ENCODE measurements around the gene CLECL1. TPM values are rescaled to one million over a fixed set of nuclear protein-coding genes. Genes with fewer than 3 reads are reported as not detected.
"Not testable (repeated sequence)": the region's sequence is repeated elsewhere in the genome, so short reads cannot be mapped to it uniquely, and the experiment has no call there.

The CLECL1 gene
- total RNA-seq, 3 donors from 2014 or later = 9.8 to 14.8 (median 12.1) TPM

GRCh38 chr12:9700606-9700956, 32.3 kb downstream of the CLECL1 start:
- no peak for ATAC-seq
- H3K36me3 Mint-ChIP-seq (ENCODE audit: insufficient read depth) = peaks cover 27% of the 10 kb centered on the region
- H3K4me3 Mint-ChIP-seq = no peak overlapping the region
- H3K9me3 Mint-ChIP-seq = peaks cover 48% of the 10 kb centered on the region
- peaks cover 66% of the 10 kb centered on the region for H3K4me1 Mint-ChIP-seq (ENCODE audit: low read depth)
- no peaks in the 10 kb centered on the region for H3K27me3 Mint-ChIP-seq (ENCODE audit: low read depth)
- DNase-seq = no peak

- Mint-ChIP-seq H3K4me3 (no peak overlapping the region), H3K4me1 (ENCODE audit: low read depth) (peaks cover 63% of the 10 kb centered on the region)
- ATAC-seq = no peak
Observed at GRCh38 chr12:9699898-9700605, 32.8 kb downstream of the CLECL1 start.

GRCh38 chr12:9699269-9699897, 33.5 kb downstream of the CLECL1 start:
- Mint-ChIP-seq H3K9me3 (peaks cover 42% of the 10 kb centered on the region), H3K27me3 (ENCODE audit: low read depth) (no peaks in the 10 kb centered on the region), H3K36me3 (ENCODE audit: insufficient read depth) (peaks cover 32% of the 10 kb centered on the region), H3K4me1 (ENCODE audit: low read depth) (peaks cover 60% of the 10 kb centered on the region), H3K4me3 (no peak overlapping the region)
- ATAC-seq (peak in 1 of 2 donors; percentile 4), DNase-seq (no peak)

More at GRCh38 chr12:9699898-9700605, 32.8 kb downstream of the CLECL1 start:
- Mint-ChIP-seq H3K36me3 (ENCODE audit: insufficient read depth) (peaks cover 27% of the 10 kb centered on the region), H3K27me3 (ENCODE audit: low read depth) (no peaks in the 10 kb centered on the region), H3K9me3 (peaks cover 46% of the 10 kb centered on the region)
- DNase-seq = no peak

- DNase-seq = no peak
- Mint-ChIP-seq H3K27me3 (ENCODE audit: low read depth) (no peaks in the 10 kb centered on the region), H3K9me3 (peaks cover 40% of the 10 kb centered on the region), H3K36me3 (ENCODE audit: insufficient read depth) (peaks cover 37% of the 10 kb centered on the region), H3K4me3 (no peak overlapping the region), H3K4me1 (ENCODE audit: low read depth) (peaks cover 62% of the 10 kb centered on the region)
- no peak for ATAC-seq
Observed at GRCh38 chr12:9698681-9699080, 34.2 kb downstream of the CLECL1 start.

- H3K9me3 Mint-ChIP-seq = peaks cover 40% of the 10 kb centered on the region
- H3K4me3 Mint-ChIP-seq = no peak overlapping the region
- peaks cover 60% of the 10 kb centered on the region for H3K4me1 Mint-ChIP-seq (ENCODE audit: low read depth)
- H3K27me3 Mint-ChIP-seq (ENCODE audit: low read depth) = no peaks in the 10 kb centered on the region
- ATAC-seq = no peak
- peaks cover 42% of the 10 kb centered on the region for H3K36me3 Mint-ChIP-seq (ENCODE audit: insufficient read depth)
- no peak for DNase-seq
Observed at GRCh38 chr12:9697619-9698018, 35.3 kb downstream of the CLECL1 start.

GRCh38 chr12:9695661-9696060, 37.2 kb downstream of the CLECL1 start:
- H3K27me3 Mint-ChIP-seq (ENCODE audit: low read depth); H3K4me3 Mint-ChIP-seq; ATAC-seq: not testable (repeated sequence)

GRCh38 chr12:9695150-9695549, 37.7 kb downstream of the CLECL1 start:
- not testable (repeated sequence) for H3K4me3 Mint-ChIP-seq; H3K27me3 Mint-ChIP-seq (ENCODE audit: low read depth); DNase-seq; ATAC-seq
- peaks cover 44% of the 10 kb centered on the region for H3K4me1 Mint-ChIP-seq (ENCODE audit: low read depth)
- H3K9me3 Mint-ChIP-seq = peaks cover 33% of the 10 kb centered on the region
- peaks cover 62% of the 10 kb centered on the region for H3K36me3 Mint-ChIP-seq (ENCODE audit: insufficient read depth)

More at GRCh38 chr12:9695661-9696060, 37.2 kb downstream of the CLECL1 start:
- Mint-ChIP-seq H3K4me1 (ENCODE audit: low read depth) (peaks cover 48% of the 10 kb centered on the region), H3K36me3 (ENCODE audit: insufficient read depth) (peaks cover 60% of the 10 kb centered on the region), H3K9me3 (peaks cover 33% of the 10 kb centered on the region)
- DNase-seq = not testable (repeated sequence)

GRCh38 chr12:9694241-9694640, 38.7 kb downstream of the CLECL1 start:
- Mint-ChIP-seq H3K4me1 (ENCODE audit: low read depth) (peaks cover 38% of the 10 kb centered on the region), H3K9me3 (peaks cover 36% of the 10 kb centered on the region), H3K36me3 (ENCODE audit: insufficient read depth) (peaks cover 70% of the 10 kb centered on the region), H3K4me3 (no peak overlapping the region), H3K27me3 (ENCODE audit: low read depth) (no peaks in the 10 kb centered on the region)
- DNase-seq (no peak), ATAC-seq (no peak)

- H3K4me1 Mint-ChIP-seq (ENCODE audit: low read depth) = peaks cover 31% of the 10 kb centered on the region
- peaks cover 29% of the 10 kb centered on the region for H3K9me3 Mint-ChIP-seq
- no peak overlapping the region for H3K4me3 Mint-ChIP-seq
- ATAC-seq = no peak
- H3K36me3 Mint-ChIP-seq (ENCODE audit: insufficient read depth) = peaks cover 77% of the 10 kb centered on the region
- DNase-seq = no peak
- no peaks in the 10 kb centered on the region for H3K27me3 Mint-ChIP-seq (ENCODE audit: low read depth)
Observed at GRCh38 chr12:9692909-9693308, 40.0 kb downstream of the CLECL1 start.

GRCh38 chr12:9687228-9687627, 45.7 kb downstream of the CLECL1 start:
- Mint-ChIP-seq H3K27me3 (ENCODE audit: low read depth) (no peaks in the 10 kb centered on the region), H3K36me3 (ENCODE audit: insufficient read depth) (peaks cover 81% of the 10 kb centered on the region), H3K4me3 (no peak overlapping the region), H3K9me3 (peaks cover 22% of the 10 kb centered on the region), H3K4me1 (ENCODE audit: low read depth) (peaks cover 58% of the 10 kb centered on the region)
- DNase-seq (no peak), ATAC-seq (peak; percentile 69 to 76)

- no peaks in the 10 kb centered on the region for H3K27me3 Mint-ChIP-seq (ENCODE audit: low read depth)
- no peak for ATAC-seq
- H3K4me1 Mint-ChIP-seq (ENCODE audit: low read depth) = peaks cover 60% of the 10 kb centered on the region
- peaks cover 27% of the 10 kb centered on the region for H3K9me3 Mint-ChIP-seq
- H3K36me3 Mint-ChIP-seq (ENCODE audit: insufficient read depth) = peaks cover 77% of the 10 kb centered on the region
- DNase-seq = no peak
- peak overlapping the region; percentile 54 for H3K4me3 Mint-ChIP-seq
Observed at GRCh38 chr12:9685915-9686314, 47.0 kb downstream of the CLECL1 start.

GRCh38 chr12:9685366-9685765, 47.5 kb downstream of the CLECL1 start:
- DNase-seq; H3K27me3 Mint-ChIP-seq (ENCODE audit: low read depth): not testable (repeated sequence)
- Mint-ChIP-seq H3K4me3 (peak overlapping the region; percentile 56), H3K9me3 (peaks cover 32% of the 10 kb centered on the region), H3K36me3 (ENCODE audit: insufficient read depth) (peaks cover 78% of the 10 kb centered on the region), H3K4me1 (ENCODE audit: low read depth) (peaks cover 63% of the 10 kb centered on the region)
- peak; percentile 19 to 37 for ATAC-seq

- not testable (repeated sequence) for H3K27me3 Mint-ChIP-seq (ENCODE audit: low read depth); H3K4me3 Mint-ChIP-seq; ATAC-seq; DNase-seq
- peaks cover 26% of the 10 kb centered on the region for H3K9me3 Mint-ChIP-seq
- H3K4me1 Mint-ChIP-seq (ENCODE audit: low read depth) = peaks cover 77% of the 10 kb centered on the region
- H3K36me3 Mint-ChIP-seq (ENCODE audit: insufficient read depth) = peaks cover 81% of the 10 kb centered on the region
Observed at GRCh38 chr12:9682949-9683348, 49.9 kb downstream of the CLECL1 start.

GRCh38 chr12:9682508-9682907, 50.4 kb downstream of the CLECL1 start:
- not testable (repeated sequence) for DNase-seq; H3K4me3 Mint-ChIP-seq; ATAC-seq; H3K27me3 Mint-ChIP-seq (ENCODE audit: low read depth)
- peaks cover 83% of the 10 kb centered on the region for H3K36me3 Mint-ChIP-seq (ENCODE audit: insufficient read depth)
- H3K4me1 Mint-ChIP-seq (ENCODE audit: low read depth) = peaks cover 80% of the 10 kb centered on the region
- H3K9me3 Mint-ChIP-seq = peaks cover 26% of the 10 kb centered on the region

- no peaks in the 10 kb centered on the region for H3K27me3 Mint-ChIP-seq (ENCODE audit: low read depth)
- peak; percentile 2 for ATAC-seq
- peaks cover 57% of the 10 kb centered on the region for H3K4me1 Mint-ChIP-seq (ENCODE audit: low read depth)
- no peak for DNase-seq
- peaks cover 75% of the 10 kb centered on the region for H3K36me3 Mint-ChIP-seq (ENCODE audit: insufficient read depth)
- H3K4me3 Mint-ChIP-seq = peak overlapping the region; percentile 99
- no peaks in the 10 kb centered on the region for H3K9me3 Mint-ChIP-seq
Observed at GRCh38 chr12:9674226-9674590, 58.7 kb downstream of the CLECL1 start.

Measured in activated T-cell treated with anti-CD3 and anti-CD28 coated beads, Interleukin-2, amount 50 U/mL, for 4 hours (primary cell).